LNCAP (cell line): Measurements from ENCODE around the gene HNRNPC.

Experiments
- TF ChIP-seq, protein P1 (sequence below): fragments of 450-650 bp; IDR thresholded peaks from 2 replicates; pipeline ENCODE4 v1.5.1; 2017; ENCODE audit warnings: mild to moderate bottlenecking

Gene HNRNPC

DNA sequence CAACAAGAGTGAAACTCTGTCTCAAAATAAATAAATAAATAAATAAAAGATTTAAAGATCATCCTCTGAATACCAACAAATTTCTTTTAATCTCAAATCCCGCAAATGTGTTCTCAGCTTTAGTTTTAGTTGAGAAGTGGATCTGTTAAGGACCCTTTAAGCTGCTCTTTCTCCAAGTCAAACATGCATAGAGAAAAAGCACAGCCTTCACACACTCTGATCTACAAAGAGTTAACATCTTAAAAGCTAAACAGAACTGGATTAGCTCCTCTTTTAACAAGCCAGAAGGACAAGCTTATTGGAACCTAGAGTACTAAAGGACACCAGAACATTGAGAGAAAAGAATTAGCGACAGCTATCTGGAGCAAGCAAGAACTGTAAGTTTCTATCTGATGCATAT lies 10.5 kb upstream of the HNRNPC start, which contains the start of gene RPGRIP1:
RPGRIP1 (plus strand) TSS at position 301 of the 400 bp plus-strand sequence. CDS start 7,894 bp downstream, outside the sequence.
- TF ChIP-seq, protein P1, sequence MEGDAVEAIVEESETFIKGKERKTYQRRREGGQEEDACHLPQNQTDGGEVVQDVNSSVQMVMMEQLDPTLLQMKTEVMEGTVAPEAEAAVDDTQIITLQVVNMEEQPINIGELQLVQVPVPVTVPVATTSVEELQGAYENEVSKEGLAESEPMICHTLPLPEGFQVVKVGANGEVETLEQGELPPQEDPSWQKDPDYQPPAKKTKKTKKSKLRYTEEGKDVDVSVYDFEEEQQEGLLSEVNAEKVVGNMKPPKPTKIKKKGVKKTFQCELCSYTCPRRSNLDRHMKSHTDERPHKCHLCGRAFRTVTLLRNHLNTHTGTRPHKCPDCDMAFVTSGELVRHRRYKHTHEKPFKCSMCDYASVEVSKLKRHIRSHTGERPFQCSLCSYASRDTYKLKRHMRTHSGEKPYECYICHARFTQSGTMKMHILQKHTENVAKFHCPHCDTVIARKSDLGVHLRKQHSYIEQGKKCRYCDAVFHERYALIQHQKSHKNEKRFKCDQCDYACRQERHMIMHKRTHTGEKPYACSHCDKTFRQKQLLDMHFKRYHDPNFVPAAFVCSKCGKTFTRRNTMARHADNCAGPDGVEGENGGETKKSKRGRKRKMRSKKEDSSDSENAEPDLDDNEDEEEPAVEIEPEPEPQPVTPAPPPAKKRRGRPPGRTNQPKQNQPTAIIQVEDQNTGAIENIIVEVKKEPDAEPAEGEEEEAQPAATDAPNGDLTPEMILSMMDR: no peak

DNA sequence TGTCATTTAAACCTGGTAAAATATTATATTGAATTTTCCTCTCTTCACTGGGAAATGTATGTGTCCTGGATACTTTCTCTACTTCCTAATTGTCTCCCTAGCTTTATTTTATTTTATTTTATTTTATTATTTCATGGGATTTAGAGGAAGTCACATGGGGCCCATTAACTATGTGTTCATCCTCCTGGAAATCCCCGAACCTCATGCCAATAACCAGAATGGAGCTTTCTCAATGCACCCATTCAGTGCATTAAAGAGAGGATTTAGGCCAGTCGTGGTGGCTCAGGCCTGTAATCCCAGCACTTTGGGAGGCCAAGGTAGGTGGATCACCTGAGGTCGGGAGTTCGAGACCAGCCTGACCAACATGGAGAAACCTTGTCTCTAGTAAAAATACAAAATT lies 9.4 kb upstream of the HNRNPC start:
- TF ChIP-seq, protein P1: no peak

DNA sequence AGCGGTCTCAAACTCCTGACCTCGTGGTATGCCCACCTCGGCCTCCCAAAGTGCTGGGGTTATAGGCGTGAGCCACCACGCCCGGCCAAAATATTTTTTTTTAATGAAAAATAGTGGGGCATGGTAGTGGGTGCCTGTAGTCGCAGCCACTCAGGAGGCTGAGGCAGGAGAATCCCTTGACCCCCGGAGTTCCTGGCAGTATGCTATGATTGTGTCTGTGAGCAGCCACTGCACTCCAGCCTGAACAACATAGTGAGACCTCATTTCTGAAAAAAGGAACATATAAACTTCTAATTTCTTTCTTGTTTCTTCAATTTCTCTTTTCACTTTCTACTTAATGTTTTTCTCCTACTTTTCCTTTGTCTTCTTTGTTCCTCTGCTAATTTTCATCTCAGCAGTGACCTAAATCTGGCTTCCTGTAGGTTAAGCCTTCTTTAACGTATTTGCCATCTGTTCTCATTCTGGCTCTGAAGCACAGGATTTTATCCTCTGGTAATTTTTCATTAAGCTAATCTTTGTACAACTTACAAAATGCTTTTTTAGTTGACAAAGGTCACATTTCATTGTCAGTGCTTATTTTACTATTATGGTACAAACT lies 6.1 kb upstream of the HNRNPC start:
- TF ChIP-seq, protein P1: no peak

DNA sequence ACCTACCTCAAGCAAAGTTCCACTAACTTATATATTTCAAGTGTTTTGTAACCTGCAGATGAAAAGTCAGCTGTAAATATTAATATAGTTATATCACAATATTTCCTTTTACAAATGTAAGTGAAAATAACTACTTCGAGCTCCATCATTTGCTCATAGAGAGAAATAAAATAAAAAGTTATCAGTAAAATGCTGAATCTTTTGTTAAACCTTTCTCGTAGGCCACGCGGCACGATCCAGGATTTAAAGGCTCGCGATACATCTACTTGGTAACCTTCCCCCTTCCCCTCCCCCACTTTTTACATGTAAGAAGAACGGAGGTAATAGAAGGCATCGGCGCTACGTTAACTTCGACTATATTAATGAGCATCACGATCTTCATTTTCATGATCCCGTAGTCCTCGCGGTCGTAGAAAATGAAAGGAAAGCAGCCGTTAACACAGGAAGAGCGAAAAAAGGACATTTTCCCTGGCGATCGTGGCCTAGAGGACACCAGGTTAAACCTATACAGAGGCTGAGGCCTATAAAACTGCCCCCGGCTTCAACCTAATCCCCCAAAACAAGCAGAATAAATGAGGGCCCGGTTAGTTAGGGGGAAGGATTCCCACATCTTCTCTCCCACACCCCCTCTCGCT lies 508 bp downstream of the HNRNPC start:
- TF ChIP-seq, protein P1: no peak

DNA sequence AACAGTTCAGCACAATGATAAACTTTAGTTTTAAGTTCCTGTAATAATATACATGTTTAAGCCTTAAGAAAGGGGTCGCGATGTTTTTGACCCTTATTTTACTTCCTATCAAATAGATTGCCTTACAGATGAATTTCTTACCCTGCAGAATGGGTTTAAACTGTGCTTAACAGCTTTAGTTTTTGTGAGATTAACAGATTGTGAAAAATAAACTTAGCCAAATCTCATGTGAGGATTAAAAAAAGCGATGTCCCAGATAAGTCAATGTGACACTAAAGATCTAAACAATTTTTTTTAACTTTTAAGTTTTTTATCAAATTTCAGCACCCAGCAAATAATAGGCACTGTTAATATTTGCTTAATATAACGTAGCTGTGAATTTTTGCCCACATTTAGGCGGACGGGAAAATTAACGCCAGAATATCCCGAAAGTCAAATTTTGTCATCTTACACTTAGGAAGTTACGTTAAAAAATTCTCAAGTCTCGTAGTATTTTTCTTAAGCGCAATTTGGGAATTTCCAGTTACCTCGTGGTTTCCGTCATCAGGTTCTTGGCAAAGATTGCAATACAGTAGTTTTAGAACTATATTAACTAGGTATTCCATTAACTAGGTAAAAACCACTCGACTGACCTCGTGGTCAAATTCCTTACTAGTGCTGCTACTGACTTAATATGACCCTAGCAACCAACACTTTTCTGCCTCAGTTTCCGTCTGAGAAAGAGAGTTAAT lies 1.2 kb downstream of the HNRNPC start:
- TF ChIP-seq, protein P1: no peak

DNA sequence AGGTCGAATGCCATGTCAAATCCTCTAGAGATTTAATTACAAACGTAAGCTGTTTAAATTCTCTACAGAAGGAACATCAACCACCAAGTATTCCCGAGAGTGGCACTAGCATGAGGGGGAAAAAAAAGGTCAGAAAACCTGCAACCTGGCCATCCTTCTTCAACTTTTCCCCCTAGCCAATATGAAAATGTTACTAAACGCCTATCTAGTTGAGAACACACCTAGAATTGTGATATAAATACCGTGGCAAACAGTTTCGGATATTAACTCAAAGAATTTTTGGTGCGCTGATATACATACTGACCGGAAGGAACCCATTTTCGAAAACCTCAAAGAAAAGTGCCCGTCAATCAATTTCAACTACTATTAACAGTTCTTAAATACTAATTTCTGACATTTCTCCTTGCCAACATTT lies 1.8 kb downstream of the HNRNPC start:
- TF ChIP-seq, protein P1: no peak

DNA sequence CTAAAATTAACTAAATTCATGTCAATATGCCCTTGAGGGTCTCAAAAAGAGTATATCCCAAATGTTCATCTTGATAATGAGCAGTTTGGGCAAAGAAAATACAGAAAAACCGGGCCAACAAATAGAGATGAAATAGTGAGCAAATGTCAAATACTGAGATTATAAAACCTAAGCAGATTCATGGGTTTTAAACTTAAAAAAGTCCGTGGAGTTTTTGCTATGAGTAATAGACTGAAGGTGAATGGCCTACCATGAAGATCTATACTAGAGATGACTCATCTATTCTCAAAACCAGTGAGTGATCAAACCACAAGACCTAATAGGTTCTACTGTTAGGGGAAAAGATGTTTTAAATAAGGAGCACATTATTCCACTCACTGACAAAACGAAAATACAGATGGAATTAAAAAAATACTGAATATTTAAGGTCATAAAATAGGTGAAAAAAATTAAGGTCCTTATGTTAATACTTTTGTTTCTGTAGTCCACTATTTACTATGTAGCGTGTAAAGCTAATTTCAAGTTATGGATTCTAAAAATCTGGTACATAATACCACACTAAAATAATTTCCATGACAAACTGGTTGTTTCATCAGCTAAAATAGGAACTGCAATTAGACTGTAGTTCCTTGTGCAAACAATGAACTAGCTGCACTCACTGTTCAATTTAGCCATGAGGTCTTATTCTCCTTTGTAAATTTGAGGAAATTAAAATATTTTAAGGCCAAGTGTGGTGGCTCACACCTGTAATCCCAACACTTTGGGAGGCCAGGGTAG lies 5.0 kb downstream of the HNRNPC start:
- TF ChIP-seq, protein P1: no peak
